GM12878 (cell line): ENCODE data around the gene CXCL8.

Experiments
- BACH1 ChIP-seq: fragments of 450-650 bp; IDR thresholded peaks from 2 replicates; pipeline ENCODE4 v1.6.1; 2017; ENCODE audit warnings: mild to moderate bottlenecking, borderline replicate concordance
- CREM ChIP-seq: IDR thresholded peaks from 2 replicates; pipeline ENCODE4 v1.6.1; 2014; ENCODE audit warnings: antibody characterized with exemption, low read depth
- CTCF ChIP-seq, 3 experiments: IDR thresholded peaks in 2 of 3; conservative IDR thresholded peaks in 1 of 3; 2 replicates each; pipeline ENCODE4 v1.5.1; 2011; ENCODE audit warnings: low read depth in 3 of 3, low read length in 3 of 3, mild to moderate bottlenecking in 3 of 3, control low read depth in 2 of 3, moderate library complexity in 2 of 3, inconsistent platforms in 1 of 3, mixed read lengths in 1 of 3; ENCODE audit not compliant: control insufficient read depth in 2 of 3, insufficient read depth in 1 of 3; ENCODE audit errors: extremely low read depth in 1 of 3
- MAX ChIP-seq: IDR thresholded peaks from 2 replicates; pipeline ENCODE4 v1.6.1; 2012; ENCODE audit warnings: low read depth, low read length, improper control_type of control experiment
- PBX3 ChIP-seq: IDR thresholded peaks from 2 replicates; pipeline ENCODE4 v1.6.1; 2011; ENCODE audit warnings: mild to moderate bottlenecking, low read depth, low read length, moderate library complexity; ENCODE audit not compliant: insufficient replicate concordance
- SP1 ChIP-seq: IDR thresholded peaks from one replicate; pipeline ENCODE4 v1.6.1; 2011; ENCODE audit warnings: low read depth, low read length

GRCh38 chr4:73705056-73705432 lies 35.3 kb upstream of the CXCL8 start:
- TF ChIP-seq MAX (no peak), CTCF (IDR thresholded peaks at IDR 0.05 in 2 of 3, conservative IDR thresholded peaks at IDR 0.05 in 1 of 3; ENCODE audit: control insufficient read depth in 2 of 3, extremely low read depth in 1 of 3, insufficient read depth in 1 of 3, low read depth in 3 of 3, low read length in 3 of 3) (no peak), BACH1 (no peak), SP1 (no peak), CREM (no peak), PBX3 (no peak)
